Ovary (tissue), 9 donors: ENCODE measurements around the gene TIMP3. TPM values are rescaled to one million over a fixed set of nuclear protein-coding genes. Genes with fewer than 3 reads are reported as not detected.

Experiments used
- DNase-seq, 5 donors: peaks; one replicate each; pipeline ENCODE4 v3.0.0-alpha.2; 2019 to 2020
- H3K27ac ChIP-seq, 2 donors: fragments of 200-600 bp; one replicate each; pipeline versions ENCODE4 v1.5.1 to v1.8.0; 2019 to 2022
- H3K27me3 ChIP-seq: fragments of 200-600 bp; one replicate; pipeline ENCODE4 v1.8.0; 2022
- H3K36me3 ChIP-seq: fragments of 200-600 bp; sonication (generic); one replicate; pipeline ENCODE4 v1.5.1; 2019
- H3K4me1 ChIP-seq: one replicate; pipeline ENCODE4 v1.8.1; 2013; ENCODE audit warnings: mild to moderate bottlenecking, moderate library complexity; ENCODE audit not compliant: insufficient read depth
- H3K4me3 ChIP-seq: fragments of 200-600 bp; sonication (generic); one replicate; pipeline ENCODE4 v1.5.1; 2017
- H3K9me3 ChIP-seq, 2 donors: fragments of 200-600 bp in 1 of 2; sonication (generic) in 1 of 2; one replicate each; pipeline versions ENCODE4 v1.5.1 to v1.8.1; 2013 to 2019; ENCODE audit warnings: mild to moderate bottlenecking in 1 of 2, moderate library complexity in 1 of 2
- EP300 ChIP-seq: sonication (generic); formaldehyde crosslinking; IDR thresholded peaks from one replicate; pipeline ENCODE4 v1.6.1; 2017; ENCODE audit warnings: antibody characterized with exemption
- POLR2A ChIP-seq: fragments of 450-650 bp; IDR thresholded peaks from one replicate; pipeline ENCODE4 v1.6.1; 2017; ENCODE audit warnings: antibody characterized with exemption, mild to moderate bottlenecking, moderate library complexity
- WGBS, 3 donors: extraction: QIAGEN DNeasy Blood & Tissue Kit in 1 of 3; methylation state at CpG; one replicate each; pipeline versions ENCODE4 v1.1.5 to v1.1.7; 2013 to 2017; 5-methylcytosine and 5-hydroxymethylcytosine counted together
- intact Hi-C, 4 donors: fragments of 100-400 bp; cut with DNase I; formaldehyde crosslinking; loops; one replicate each; pipeline versions ENCODE4 v1.11.0 to v1.15.1; 2022 to 2023
- polyA plus RNA-seq, 2 donors: library from polyadenylated mRNA; stranded (reverse); fragments of 200-250 nt in 1 of 2; fragments of 350-450 nt in 1 of 2; fragmentation: Illumina TruSeq in 1 of 2; extraction: RNeasy Lipid Tissue Mini Kit (QIAGEN cat#74804) in 1 of 2; gene quantifications; one replicate each; pipeline ENCODE4 v1.2.3, GENCODE V29; 2013 to 2014
- total RNA-seq, 7 donors: library from RNA; depleted of rRNA in 2 of 7; stranded (reverse); fragments of >200 nt in 2 of 7; fragmentation: NEBNext Ultra II Directional in 3 of 7; extraction: Animal tissue kit (Norgen Biotek cat#: 25700) in 3 of 7; gene quantifications; one replicate each; pipeline versions ENCODE4 v1.1.0 to v1.2.4, GENCODE V29; 2016 to 2023
- TF ChIP-seq, protein P1 (sequence below), 3 donors: fragments of 450-650 bp in 2 of 3; fragments of 200-600 bp in 1 of 3; IDR thresholded peaks; one replicate each; pipeline versions ENCODE4 v1.5.1 to v1.8.0; 2016 to 2022; ENCODE audit warnings: antibody characterized with exemption in 3 of 3, mild to moderate bottlenecking in 1 of 3
- donor health status: DM: no; HTN: no; CAD: no; lungs with moderate emphysema.
- donor health status: DM: no; HTN: no; CAD: no.
- donor health status: Bipolar disorder and iron deficiency.
- donor health status: DM: yes; HTN: yes; CAD: no.
- donor health status: DM: no; HTN: no; CAD: no.
- donor health status: DM: yes; HTN: yes; CAD: no.

The TIMP3 gene
- total and polyA plus RNA-seq, 9 donors, result 48.5 to 565 (median 121) TPM

DNA sequence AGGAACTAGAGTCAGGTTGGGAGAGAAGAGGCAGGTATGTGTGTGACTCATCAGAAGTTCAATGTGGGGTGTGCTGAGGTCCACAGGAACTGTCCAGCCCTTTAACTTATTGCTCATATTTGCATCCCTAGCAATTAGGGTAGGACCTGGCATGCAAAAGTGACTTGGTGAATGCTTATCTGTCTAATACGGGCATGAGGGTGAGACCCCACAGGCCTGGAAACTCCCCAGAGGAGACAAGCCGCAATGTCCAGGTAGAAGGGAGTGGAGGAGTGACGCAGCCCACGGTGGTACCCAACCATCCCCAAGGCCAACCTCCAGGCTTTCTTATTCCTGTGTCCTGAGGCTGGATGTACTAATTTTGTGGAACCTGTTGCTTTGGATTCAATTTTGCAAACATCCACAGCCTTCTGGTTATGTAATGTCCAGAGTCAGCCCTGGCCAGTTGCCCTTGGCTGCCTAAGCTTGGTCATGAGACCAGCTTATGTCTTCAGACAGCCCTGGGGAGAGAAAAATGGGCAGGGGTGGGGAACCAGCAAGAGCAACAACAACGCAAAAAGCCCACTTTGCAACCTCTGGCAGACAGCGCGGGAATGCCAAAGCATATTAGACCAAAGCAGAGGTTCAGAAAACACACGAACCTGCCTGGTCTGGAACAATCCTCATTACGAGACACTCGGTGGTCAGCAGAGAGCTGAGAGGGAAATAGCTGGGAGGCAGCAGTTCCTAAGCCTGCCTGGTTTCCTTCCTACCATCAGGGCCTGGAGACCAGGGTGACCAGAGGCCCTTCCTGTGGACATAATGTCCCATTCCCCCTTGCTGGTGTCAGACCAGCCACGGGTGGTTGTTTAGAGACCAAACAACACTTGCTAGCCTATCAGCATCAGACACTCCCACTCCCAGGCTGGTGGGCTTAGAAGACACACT is 49.3 kb downstream of the TIMP3 start:
- peak overlapping the region; percentile 54 to 89 for H3K27ac ChIP-seq
- H3K9me3 ChIP-seq, result no peaks in the 10 kb centered on the region
- peak; percentile 86 to 95 (median 93) for DNase-seq
- intact Hi-C loops, result no loop called here
- H3K4me1 ChIP-seq, result peaks cover 29% of the 10 kb centered on the region
- TF ChIP-seq POLR2A, result no peak
- TF ChIP-seq, protein P1, sequence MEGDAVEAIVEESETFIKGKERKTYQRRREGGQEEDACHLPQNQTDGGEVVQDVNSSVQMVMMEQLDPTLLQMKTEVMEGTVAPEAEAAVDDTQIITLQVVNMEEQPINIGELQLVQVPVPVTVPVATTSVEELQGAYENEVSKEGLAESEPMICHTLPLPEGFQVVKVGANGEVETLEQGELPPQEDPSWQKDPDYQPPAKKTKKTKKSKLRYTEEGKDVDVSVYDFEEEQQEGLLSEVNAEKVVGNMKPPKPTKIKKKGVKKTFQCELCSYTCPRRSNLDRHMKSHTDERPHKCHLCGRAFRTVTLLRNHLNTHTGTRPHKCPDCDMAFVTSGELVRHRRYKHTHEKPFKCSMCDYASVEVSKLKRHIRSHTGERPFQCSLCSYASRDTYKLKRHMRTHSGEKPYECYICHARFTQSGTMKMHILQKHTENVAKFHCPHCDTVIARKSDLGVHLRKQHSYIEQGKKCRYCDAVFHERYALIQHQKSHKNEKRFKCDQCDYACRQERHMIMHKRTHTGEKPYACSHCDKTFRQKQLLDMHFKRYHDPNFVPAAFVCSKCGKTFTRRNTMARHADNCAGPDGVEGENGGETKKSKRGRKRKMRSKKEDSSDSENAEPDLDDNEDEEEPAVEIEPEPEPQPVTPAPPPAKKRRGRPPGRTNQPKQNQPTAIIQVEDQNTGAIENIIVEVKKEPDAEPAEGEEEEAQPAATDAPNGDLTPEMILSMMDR (IDR thresholded peaks at IDR 0.05), result peak in 1 of 3 donors; percentile 8
- no peak for TF ChIP-seq EP300
- no peaks in the 10 kb centered on the region for H3K36me3 ChIP-seq
- H3K4me3 ChIP-seq, result no peak overlapping the region
- no peaks in the 10 kb centered on the region for H3K27me3 ChIP-seq
- WGBS, 3 donors, result 36 to 46% (median 39%) methylated on average over 11 of the region's 11 CpGs

DNA sequence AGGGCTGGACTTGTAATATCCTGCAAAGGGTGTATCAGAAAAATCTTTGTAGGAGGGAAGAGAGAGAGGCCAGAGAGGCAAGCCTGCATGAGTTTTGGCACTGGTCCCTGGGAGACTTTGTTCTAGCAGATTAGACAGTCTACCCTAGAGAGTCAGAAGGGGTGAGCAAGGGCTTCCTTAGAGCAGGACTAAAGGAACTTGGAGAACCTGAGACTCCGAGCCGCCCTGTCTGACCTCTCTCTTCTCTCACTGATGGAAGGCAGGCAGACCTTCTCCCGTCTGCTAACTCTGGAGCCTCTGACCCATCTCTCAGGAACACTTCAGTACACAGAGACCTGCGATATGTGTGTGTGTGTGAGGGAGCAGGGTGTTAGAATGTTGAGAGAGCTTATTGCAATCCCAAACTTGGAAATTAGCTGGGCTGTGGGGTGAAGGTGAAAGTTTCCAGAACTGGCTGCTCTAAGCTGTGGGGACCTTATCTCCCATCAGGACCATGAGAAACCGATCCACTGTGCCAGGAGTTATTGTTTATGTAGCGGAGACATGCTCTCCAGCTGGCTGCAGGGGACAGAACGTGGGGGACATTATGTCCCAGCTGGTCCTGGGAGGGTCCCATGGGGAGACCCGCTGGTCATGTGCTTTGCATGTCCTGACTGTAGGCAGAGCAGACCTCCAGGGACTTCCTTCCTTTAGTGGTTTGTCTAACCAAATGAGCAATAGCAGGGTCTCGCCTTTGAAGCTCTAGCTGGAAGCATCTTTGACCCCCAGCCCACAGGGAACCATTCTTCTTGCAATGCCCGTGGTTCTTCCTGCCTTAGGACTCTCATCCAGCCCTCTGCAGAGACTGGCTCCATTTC is 51.1 kb downstream of the TIMP3 start:
- Histone ChIP-seq H3K4me3 (no peak overlapping the region), H3K9me3 (no peaks in the 10 kb centered on the region), H3K36me3 (no peaks in the 10 kb centered on the region), H3K27ac (peak overlapping the region; percentile 6 to 89), H3K4me1 (peaks cover 27% of the 10 kb centered on the region), H3K27me3 (no peaks in the 10 kb centered on the region)
- WGBS, 3 donors, result 30 to 39% (median 34%) methylated on average over 10 of the region's 10 CpGs
- DNase-seq, result peak; percentile 41 to 82 (median 70)
- TF ChIP-seq POLR2A (no peak), EP300 (peak; percentile 46)
- TF ChIP-seq, protein P1 (IDR thresholded peaks at IDR 0.05), result no peak
- intact Hi-C loops, result no loop called here

DNA sequence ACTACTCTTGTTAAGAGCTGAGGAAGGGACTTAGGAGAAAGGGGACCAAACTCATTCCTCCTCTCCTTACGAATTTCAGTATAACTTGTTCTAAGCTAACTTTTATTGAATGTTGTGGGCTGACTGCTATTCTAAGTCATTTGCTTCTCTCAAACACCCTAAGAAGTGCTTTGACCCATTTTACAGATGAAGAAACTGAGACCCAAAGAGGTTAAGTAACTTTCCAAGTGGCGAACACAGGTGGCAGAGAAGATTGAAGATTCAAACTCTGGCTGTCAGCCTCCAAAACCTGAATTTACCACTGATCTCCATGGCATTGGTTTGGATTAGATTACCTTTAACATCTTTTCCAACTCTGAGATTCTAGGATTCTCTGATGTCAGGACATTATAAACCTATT is 52.2 kb downstream of the TIMP3 start:
- intact Hi-C loops, result no loop called here
- no peaks in the 10 kb centered on the region for H3K27me3 ChIP-seq
- DNase-seq, result no peak
- TF ChIP-seq, protein P1 (IDR thresholded peaks at IDR 0.05), result no peak
- TF ChIP-seq EP300 (no peak), POLR2A (no peak)
- no peak overlapping the region for H3K27ac ChIP-seq
- peaks cover 27% of the 10 kb centered on the region for H3K4me1 ChIP-seq
- WGBS, 3 donors, result 96 to 99% (median 98%) methylated on average over 2 of the region's 2 CpGs
- no peaks in the 10 kb centered on the region for H3K9me3 ChIP-seq
- H3K4me3 ChIP-seq, result no peak overlapping the region
- no peaks in the 10 kb centered on the region for H3K36me3 ChIP-seq

DNA sequence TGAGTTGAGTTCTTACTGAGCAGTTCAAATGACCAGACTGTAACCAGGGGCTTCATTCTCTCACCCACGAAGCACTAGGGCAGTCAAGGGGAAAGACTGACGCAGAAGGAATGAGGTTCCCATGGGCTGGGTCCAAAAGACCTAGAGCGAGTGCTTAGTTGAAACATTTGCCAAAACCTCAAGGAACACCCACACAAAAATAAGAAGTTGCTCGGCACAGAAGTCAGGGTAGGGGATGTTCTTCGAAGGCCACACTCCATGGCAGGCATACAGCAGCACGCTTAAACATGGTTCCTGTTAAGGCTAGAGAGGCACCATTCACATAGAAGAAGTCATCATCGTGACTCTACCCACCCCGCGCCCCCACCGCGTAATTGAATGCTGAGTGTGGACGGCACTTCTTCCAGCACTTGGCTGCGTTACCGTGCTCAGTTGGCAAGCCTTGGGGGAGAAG is 52.9 kb downstream of the TIMP3 start:
- Histone ChIP-seq H3K27ac (no peak overlapping the region), H3K4me3 (no peak overlapping the region), H3K4me1 (peaks cover 27% of the 10 kb centered on the region), H3K27me3 (no peaks in the 10 kb centered on the region), H3K9me3 (no peaks in the 10 kb centered on the region), H3K36me3 (no peaks in the 10 kb centered on the region)
- 80 to 87% (median 85%) methylated on average over 14 of the region's 14 CpGs for WGBS, 3 donors
- no peak for DNase-seq
- intact Hi-C loops, result no loop called here
- TF ChIP-seq POLR2A (no peak), EP300 (no peak)
- TF ChIP-seq, protein P1 (IDR thresholded peaks at IDR 0.05), result no peak
